ENCODE measurements around the gene DGKH.

DNA sequence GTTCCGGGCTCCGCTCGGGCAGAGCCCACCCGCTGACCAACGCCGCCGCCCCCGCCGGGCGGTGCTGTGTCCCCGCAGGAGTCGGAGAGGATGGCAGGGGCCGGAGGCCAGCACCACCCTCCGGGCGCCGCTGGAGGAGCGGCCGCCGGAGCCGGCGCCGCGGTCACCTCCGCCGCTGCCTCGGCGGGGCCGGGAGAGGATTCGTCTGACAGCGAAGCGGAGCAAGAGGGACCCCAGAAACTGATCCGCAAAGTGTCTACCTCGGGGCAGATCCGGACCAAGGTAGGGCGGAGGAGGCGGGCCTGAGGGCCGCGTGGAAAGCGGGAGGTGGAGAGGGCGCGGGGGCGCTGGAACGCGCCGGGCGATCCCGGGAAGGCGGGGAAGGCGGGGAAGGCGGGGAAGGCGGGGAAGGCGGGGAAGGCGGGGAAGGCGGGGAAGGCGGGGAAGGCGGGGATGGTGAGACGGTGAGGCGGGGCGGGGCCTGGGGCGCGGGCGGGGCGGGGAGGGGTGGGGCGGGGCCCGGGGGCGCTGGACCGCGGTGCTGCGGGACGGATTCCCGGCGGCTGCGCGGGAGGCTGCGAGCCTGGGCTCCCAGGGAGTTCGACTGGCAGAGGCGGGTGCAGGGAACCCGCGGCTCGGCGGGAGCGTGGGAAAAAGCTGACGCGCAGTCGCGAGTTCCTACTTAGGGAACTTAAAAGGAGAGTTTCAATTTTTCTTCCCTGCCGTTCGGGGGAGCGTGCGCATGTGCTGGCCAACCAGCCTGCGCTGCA lies 421 bp downstream of the DGKH start:
- TF ChIP-seq CTCF (IDR thresholded peaks at IDR 0.05; ENCODE audit: poor library complexity, severe bottlenecking) (peak; percentile 42), RAD21 (conservative IDR thresholded peaks at IDR 0.05) (peak; percentile 26), SMC3 (conservative IDR thresholded peaks at IDR 0.05; ENCODE audit: poor library complexity) (no peak), POLR2AphosphoS5 (IDR thresholded peaks at IDR 0.05) (no peak), TAF1 (IDR thresholded peaks at IDR 0.05; ENCODE audit: low read depth) (no peak)

All from neural cell (in vitro differentiated cells).